Measurements from ENCODE around the gene CYB5D1.

Gene CYB5D1

DNA sequence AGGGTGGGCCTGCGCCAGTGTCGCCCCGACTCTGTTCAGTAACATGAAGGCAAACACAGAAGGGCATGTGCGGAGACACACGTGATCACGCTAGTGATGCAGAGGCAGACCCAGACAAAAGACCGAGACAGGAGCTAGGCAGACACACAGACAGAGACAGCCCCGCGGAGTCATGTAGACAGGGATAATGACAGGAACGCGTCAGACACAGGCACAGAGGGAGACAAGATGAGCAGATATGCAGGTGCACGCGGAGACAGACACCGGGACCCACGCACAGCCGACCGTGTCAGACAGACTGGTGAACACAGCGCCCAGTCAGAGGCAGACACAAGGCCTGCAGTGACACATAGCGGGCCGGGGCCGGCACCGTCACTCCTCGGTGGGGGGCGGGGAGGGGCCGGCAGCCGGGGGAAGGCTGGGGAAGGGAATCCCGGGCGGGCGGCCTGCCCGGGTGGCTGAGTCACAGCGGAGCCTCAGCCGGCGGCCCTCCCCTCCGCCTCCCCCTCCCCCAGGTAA lies 16.3 kb upstream of the CYB5D1 start:
- DNase-seq (ENCODE audit: low read depth): no peak

DNA sequence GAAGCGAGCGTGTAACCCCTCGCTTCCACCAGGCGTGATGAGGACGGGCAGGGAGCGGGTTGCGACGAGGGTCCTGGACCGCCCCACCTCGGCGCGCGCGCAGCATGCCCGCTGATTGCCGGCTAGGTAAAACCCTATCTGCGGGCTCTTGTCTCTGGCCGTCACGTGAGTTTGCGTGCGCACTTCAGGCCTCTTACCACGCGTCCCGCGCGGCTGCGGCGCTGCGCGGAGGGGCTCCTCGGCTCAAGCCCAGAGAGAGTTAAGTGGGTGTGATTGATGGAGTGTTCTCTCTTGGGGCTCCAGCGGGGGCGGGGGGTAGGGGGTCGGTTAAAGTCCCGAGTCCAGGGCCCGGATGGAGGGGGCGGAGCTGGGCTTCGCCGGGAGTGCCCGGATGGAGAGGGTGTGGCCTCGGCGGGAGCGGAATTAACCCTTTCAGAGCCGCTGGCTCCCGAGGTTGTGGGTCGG lies 15.9 kb upstream of the CYB5D1 start:
- DNase-seq (ENCODE audit: low read depth): no peak
- TF ChIP-seq, protein P1, sequence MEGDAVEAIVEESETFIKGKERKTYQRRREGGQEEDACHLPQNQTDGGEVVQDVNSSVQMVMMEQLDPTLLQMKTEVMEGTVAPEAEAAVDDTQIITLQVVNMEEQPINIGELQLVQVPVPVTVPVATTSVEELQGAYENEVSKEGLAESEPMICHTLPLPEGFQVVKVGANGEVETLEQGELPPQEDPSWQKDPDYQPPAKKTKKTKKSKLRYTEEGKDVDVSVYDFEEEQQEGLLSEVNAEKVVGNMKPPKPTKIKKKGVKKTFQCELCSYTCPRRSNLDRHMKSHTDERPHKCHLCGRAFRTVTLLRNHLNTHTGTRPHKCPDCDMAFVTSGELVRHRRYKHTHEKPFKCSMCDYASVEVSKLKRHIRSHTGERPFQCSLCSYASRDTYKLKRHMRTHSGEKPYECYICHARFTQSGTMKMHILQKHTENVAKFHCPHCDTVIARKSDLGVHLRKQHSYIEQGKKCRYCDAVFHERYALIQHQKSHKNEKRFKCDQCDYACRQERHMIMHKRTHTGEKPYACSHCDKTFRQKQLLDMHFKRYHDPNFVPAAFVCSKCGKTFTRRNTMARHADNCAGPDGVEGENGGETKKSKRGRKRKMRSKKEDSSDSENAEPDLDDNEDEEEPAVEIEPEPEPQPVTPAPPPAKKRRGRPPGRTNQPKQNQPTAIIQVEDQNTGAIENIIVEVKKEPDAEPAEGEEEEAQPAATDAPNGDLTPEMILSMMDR (IDR thresholded peaks at IDR 0.05; ENCODE audit: low read depth, low read length, missing control alignments): no peak
- peak overlapping the region; percentile 82 for H3K4me3 ChIP-seq (ENCODE audit: low read depth, low read length)

More for the DNA sequence above, 16.3 kb upstream of the CYB5D1 start:
- TF ChIP-seq, protein P1 (IDR thresholded peaks at IDR 0.05; ENCODE audit: low read depth, low read length, missing control alignments): no peak
- H3K4me3 ChIP-seq (ENCODE audit: low read depth, low read length): peak overlapping the region; percentile 82

DNA sequence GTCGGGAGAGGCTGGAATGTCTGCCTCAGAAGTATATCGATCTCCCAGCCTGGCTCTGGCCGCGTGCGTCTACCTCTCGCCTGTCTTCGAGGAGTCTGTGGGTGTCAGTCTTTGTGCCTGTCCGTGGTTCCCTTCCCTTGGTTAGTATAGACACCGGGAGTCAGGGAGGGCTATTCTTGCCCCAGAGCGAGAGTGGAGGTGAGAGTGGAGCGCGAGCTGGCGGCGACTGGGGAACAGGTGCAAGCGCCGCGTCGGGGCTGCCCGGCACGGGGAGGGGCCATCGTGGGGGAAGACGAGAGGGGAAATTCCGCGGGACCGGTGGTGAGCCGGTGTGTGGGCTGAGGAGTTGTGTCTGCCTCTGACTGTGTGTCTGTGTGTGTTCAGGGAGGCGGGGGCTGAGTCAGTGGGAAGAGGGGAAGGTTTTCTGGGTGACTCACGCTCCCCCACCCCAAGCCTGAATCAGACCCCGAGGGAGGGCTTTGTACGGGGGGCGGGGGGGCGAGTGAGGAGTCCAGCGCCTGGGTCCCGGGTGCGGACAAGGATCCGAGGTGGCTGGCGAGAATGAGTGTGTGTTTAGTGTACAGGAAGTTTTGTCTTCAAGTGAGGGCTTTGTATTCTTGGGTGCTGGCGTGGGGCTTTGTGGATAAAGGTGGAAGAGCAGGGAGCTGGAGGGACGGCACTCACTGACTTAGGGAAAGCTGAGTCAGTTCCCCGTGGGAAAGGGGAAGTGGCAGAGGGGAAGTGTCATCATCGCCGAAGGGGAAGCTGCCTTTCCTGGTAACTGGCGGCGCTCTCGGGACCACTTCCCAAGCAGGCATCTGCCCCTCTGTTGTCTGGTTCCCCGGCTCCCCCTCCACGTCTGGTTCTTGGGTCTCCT lies 15.2 kb upstream of the CYB5D1 start:
- TF ChIP-seq, protein P1 (IDR thresholded peaks at IDR 0.05; ENCODE audit: low read depth, low read length, missing control alignments): no peak
- peak; percentile 74 for DNase-seq (ENCODE audit: low read depth)
- H3K4me3 ChIP-seq (ENCODE audit: low read depth, low read length): peak overlapping the region; percentile 82

DNA sequence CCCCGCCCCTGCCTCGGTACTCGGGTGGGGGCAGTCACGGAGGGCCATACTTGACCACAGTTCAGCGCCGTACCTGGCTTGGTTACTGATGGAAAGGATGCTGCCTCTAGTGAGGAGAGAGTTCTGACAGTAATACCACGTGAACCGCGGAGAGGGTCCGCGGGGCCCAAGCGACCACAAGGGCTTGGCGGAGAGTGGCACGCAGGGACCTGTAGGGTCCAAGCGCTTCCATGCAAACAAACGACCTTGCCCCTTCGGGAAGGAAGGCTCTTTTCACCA lies 14.6 kb upstream of the CYB5D1 start:
- peak overlapping the region; percentile 82 for H3K4me3 ChIP-seq (ENCODE audit: low read depth, low read length)
- TF ChIP-seq, protein P1 (IDR thresholded peaks at IDR 0.05; ENCODE audit: low read depth, low read length, missing control alignments): no peak
- no peak for DNase-seq (ENCODE audit: low read depth)

DNA sequence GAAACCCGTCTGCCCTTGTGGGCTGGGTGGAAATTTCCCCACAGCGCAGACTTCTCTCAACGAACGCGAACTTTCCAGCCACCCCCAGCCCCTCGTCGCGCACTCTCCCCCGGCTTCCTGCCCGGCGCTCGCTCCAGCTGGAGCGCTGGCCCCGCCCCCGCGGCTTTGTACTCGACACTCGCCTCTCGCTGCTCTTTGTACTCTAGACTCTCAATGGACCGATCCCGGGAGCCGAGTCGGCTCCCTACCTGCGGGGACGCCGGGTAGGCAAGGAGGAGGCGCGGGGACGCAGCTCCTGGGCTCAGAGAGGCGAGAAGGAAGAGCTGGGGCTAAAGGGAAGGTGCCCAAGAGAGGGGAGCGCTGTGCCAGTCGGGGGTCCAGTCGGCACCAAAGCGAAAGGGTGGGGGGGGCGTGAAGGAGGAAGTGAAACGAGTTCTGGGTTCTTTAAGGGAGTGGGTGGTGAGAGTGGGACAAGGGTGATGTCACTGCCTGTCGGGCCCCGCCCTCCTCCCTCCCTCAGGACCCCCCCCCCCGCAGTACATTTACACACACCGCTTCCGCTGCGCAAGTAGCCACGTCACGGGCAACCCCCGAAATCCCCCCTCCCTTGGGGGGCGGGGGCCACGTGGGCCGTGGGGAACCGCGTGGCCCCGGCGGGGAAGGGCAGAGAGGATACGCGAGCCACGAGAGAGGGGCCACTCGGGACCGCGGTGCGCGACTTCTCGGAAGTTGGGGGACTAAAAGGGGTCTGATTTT lies 14.1 kb upstream of the CYB5D1 start:
- H3K4me3 ChIP-seq (ENCODE audit: low read depth, low read length): peak overlapping the region; percentile 82
- DNase-seq (ENCODE audit: low read depth): peak; percentile 87
- TF ChIP-seq, protein P1 (IDR thresholded peaks at IDR 0.05; ENCODE audit: low read depth, low read length, missing control alignments): no peak

DNA sequence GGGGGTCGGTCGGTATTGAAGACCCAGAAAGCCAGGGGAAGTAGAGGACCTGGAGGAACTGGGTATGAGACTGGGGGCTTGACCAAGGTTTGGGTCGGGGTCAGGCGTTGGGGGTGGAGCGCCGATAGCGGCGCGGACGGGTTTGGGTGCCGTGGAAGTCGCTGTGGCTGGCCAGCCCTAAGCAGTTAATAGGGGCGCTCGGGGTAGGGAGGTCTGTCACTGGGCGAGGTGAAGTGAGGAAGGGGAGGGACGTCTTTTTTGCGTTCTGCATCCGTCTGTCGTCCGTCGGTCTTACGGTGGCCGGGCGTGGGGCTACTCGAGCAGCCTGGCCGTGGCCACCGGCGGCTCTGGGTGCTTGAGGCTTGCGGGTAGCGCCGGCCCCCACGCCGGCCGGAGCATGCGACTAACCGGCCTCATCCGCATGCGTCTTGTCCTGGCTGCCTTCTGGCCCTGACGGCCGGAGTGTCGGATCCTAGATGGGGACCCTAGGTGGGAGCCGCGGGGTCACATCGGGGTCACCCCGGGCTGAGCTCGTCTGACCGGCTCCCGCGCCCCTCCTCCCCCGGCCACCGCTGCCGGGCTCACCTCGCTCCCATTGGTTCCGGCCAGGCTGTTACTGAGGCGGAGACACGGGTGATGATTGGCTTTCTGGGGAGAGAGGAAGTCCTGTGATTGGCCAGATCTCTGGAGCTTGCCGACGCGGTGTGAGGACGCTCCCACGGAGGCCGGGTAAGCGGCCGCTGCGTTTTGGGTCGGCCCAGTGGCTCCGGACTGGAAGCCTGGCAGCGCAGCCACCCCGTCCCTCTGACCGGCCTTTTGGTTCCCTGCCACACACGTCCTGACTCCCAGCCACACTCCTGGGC lies 13.3 kb upstream of the CYB5D1 start:
- H3K4me3 ChIP-seq (ENCODE audit: low read depth, low read length): peak overlapping the region; percentile 72
- peak; percentile 85 for DNase-seq (ENCODE audit: low read depth)
- TF ChIP-seq, protein P1 (IDR thresholded peaks at IDR 0.05; ENCODE audit: low read depth, low read length, missing control alignments): no peak

Measured in GM12864 (cell line).